Mesenchymal stem cell (in vitro differentiated cells and primary cell): ENCODE results near the gene FBXW11.

Experiments used
- DNase-seq: peaks from one replicate; pipeline ENCODE4 v3.0.0-alpha.2; 2013
- H2AFZ ChIP-seq: one replicate; pipeline ENCODE4 v1.6.1; 2013; ENCODE audit warnings: low read depth, mild to moderate bottlenecking, control low read depth, inconsistent platforms, low read length, moderate library complexity
- H2AK5ac ChIP-seq: 2 replicates; pipeline ENCODE4 v1.6.1; 2013; ENCODE audit warnings: low read length, moderate library complexity, mild to moderate bottlenecking, inconsistent platforms; ENCODE audit not compliant: severe bottlenecking
- H2BK120ac ChIP-seq: one replicate; pipeline ENCODE4 v1.6.1; 2013; ENCODE audit warnings: low read depth, mild to moderate bottlenecking, inconsistent platforms, low read length, moderate library complexity
- H2BK12ac ChIP-seq, 2 experiments: one replicate each; pipeline ENCODE4 v1.6.1; 2013; ENCODE audit warnings: inconsistent platforms in 2 of 2, low read length in 2 of 2, mild to moderate bottlenecking in 2 of 2, moderate library complexity in 2 of 2, control low read depth in 1 of 2
- H2BK15ac ChIP-seq: one replicate; pipeline ENCODE4 v1.6.1; 2013; ENCODE audit warnings: mild to moderate bottlenecking, low read depth, inconsistent platforms; ENCODE audit not compliant: poor library complexity, severe bottlenecking
- H2BK5ac ChIP-seq: 2 replicates; pipeline ENCODE4 v1.6.1; 2013; ENCODE audit warnings: low read depth, mild to moderate bottlenecking, low read length, control low read depth, inconsistent platforms; ENCODE audit not compliant: poor library complexity, severe bottlenecking
- H3K14ac ChIP-seq, 2 experiments: one replicate each; pipeline ENCODE4 v1.6.1; 2013; ENCODE audit warnings: inconsistent platforms in 2 of 2, low read length in 2 of 2, control low read depth in 1 of 2, mild to moderate bottlenecking in 1 of 2, moderate library complexity in 1 of 2
- H3K18ac ChIP-seq, 2 experiments: one replicate each; pipeline ENCODE4 v1.6.1; 2013; ENCODE audit warnings: inconsistent platforms in 2 of 2, low read length in 2 of 2, control low read depth in 1 of 2, low read depth in 1 of 2, mild to moderate bottlenecking in 1 of 2
- H3K23ac ChIP-seq, 2 experiments: one replicate each; pipeline ENCODE4 v1.6.1; 2013; ENCODE audit warnings: inconsistent platforms in 2 of 2, low read length in 2 of 2, mild to moderate bottlenecking in 2 of 2, moderate library complexity in 2 of 2, control low read depth in 1 of 2
- H3K27ac ChIP-seq: 2 replicates; pipeline ENCODE4 v1.5.1; 2013; ENCODE audit warnings: mild to moderate bottlenecking, moderate library complexity, low read length, control low read depth, inconsistent platforms; ENCODE audit not compliant: poor library complexity, severe bottlenecking
- H3K27me3 ChIP-seq, 2 experiments: 2 replicates each; pipeline versions ENCODE4 v1.6.1 to v1.7.0; 2013; ENCODE audit warnings: low read length in 2 of 2, mild to moderate bottlenecking in 2 of 2, moderate library complexity in 2 of 2, control low read depth in 1 of 2, inconsistent platforms in 1 of 2; ENCODE audit not compliant: control insufficient read depth in 1 of 2, insufficient read depth in 1 of 2
- H3K36me3 ChIP-seq, 2 experiments: 2 replicates each; pipeline versions ENCODE4 v1.6.1 to v1.7.0; 2013; ENCODE audit warnings: low read length in 2 of 2, control low read depth in 1 of 2, inconsistent platforms in 1 of 2, low read depth in 1 of 2, mild to moderate bottlenecking in 1 of 2; ENCODE audit not compliant: insufficient read depth in 2 of 2, control insufficient read depth in 1 of 2
- H3K4ac ChIP-seq, 2 experiments: one replicate each; pipeline ENCODE4 v1.6.1; 2013; ENCODE audit warnings: inconsistent platforms in 2 of 2, low read length in 2 of 2, mild to moderate bottlenecking in 2 of 2, moderate library complexity in 2 of 2, control low read depth in 1 of 2, low read depth in 1 of 2
- H3K4me1 ChIP-seq: 2 replicates; pipeline ENCODE4 v1.6.1; 2013; ENCODE audit warnings: low read depth, low read length, control low read depth; ENCODE audit not compliant: control insufficient read depth, insufficient read depth
- H3K4me2 ChIP-seq: 2 replicates; pipeline ENCODE4 v1.6.1; 2013; ENCODE audit warnings: low read length, mild to moderate bottlenecking, inconsistent platforms; ENCODE audit not compliant: poor library complexity, severe bottlenecking
- H3K4me3 ChIP-seq, 2 experiments: 2 replicates each; pipeline versions ENCODE4 v1.5.1 to v1.7.0; 2013; ENCODE audit warnings: low read length in 2 of 2, mild to moderate bottlenecking in 2 of 2, control low read depth in 1 of 2, low read depth in 1 of 2; ENCODE audit not compliant: insufficient read depth in 1 of 2
- H3K79me1 ChIP-seq: replicated peaks from 2 replicates; pipeline ENCODE4 v1.6.1; 2013; ENCODE audit warnings: mild to moderate bottlenecking, control low read depth, low read length, inconsistent platforms; ENCODE audit not compliant: poor library complexity, severe bottlenecking
- H3K9ac ChIP-seq: 2 replicates; pipeline ENCODE4 v1.7.0; 2013; ENCODE audit warnings: mild to moderate bottlenecking, low read length, moderate library complexity
- H3K9me3 ChIP-seq: 2 replicates; pipeline ENCODE4 v1.7.0; 2013; ENCODE audit warnings: mild to moderate bottlenecking, low read length; ENCODE audit not compliant: control insufficient read depth
- H4K8ac ChIP-seq: one replicate; pipeline ENCODE4 v1.6.1; 2013; ENCODE audit warnings: inconsistent platforms, mild to moderate bottlenecking, low read length, moderate library complexity
- H4K91ac ChIP-seq: one replicate; pipeline ENCODE4 v1.6.1; 2013; ENCODE audit warnings: mild to moderate bottlenecking, low read length, inconsistent platforms
- WGBS: methylation state at CpG from one replicate; pipeline ENCODE4 v1.1.7; 2013; ENCODE audit warnings: mixed read lengths; 5-methylcytosine and 5-hydroxymethylcytosine counted together

FBXW11 gene

GRCh38 chr5:171816666-171817065 is 189.8 kb downstream of the FBXW11 start:
- H3K4me2 ChIP-seq: no peak overlapping the region
- H3K4ac ChIP-seq: no peak overlapping the region
- no peaks in the 10 kb centered on the region for H3K4me1 ChIP-seq
- no peak overlapping the region for H2BK120ac ChIP-seq
- H3K36me3 ChIP-seq: no peaks in the 10 kb centered on the region
- DNase-seq: no peak
- no peak overlapping the region for H2BK12ac ChIP-seq
- H3K4me3 ChIP-seq: no peak overlapping the region
- no peak overlapping the region for H2AFZ ChIP-seq
- no peaks in the 10 kb centered on the region for H3K79me1 ChIP-seq
- no peak overlapping the region for H4K91ac ChIP-seq
- no peak overlapping the region for H3K14ac ChIP-seq
- no peak overlapping the region for H3K18ac ChIP-seq
- 18% methylated on average over 1 of the region's 1 CpG for WGBS
- H2AK5ac ChIP-seq: no peak overlapping the region
- H4K8ac ChIP-seq: no peak overlapping the region
- no peak overlapping the region for H2BK5ac ChIP-seq
- no peak overlapping the region for H3K9ac ChIP-seq
- no peak overlapping the region for H3K27ac ChIP-seq
- H3K9me3 ChIP-seq: peaks cover 7% of the 10 kb centered on the region
- peaks cover 32 to 39% of the 10 kb centered on the region in 2 experiments for H3K27me3 ChIP-seq
- H3K23ac ChIP-seq: no peak overlapping the region
- H2BK15ac ChIP-seq: no peak overlapping the region

DNA sequence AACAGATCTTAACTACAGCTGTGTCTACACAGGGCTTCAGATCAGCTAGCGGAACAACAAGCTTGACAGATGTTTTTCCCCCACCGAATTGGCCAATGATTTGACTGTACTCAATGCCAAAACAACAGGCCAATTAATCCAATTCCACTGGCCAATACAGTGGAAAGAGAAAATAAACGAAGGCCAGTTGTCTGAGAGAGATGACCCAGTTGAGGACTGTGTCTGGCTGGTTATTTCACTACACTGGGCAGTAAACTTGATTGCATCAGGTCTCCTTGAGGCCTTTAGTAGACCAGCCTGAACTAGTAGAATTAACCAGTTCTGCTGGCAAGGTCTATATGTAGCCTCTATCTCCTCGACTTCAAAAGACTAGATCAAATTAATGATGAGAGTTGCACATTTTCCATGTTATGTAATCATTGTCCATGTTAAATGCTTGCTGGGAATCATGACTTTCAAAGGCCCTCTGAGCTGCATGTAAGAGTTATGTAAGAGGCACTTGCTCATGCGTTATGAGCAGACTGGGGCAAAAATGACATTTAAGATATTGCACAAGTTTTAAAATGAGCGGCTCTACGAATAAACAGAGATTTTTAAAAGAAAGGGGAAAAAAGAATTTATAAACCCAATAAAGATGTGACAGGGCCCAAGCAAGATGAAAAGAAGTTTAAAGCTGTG is 192.5 kb downstream of the FBXW11 start:
- no peak overlapping the region for H2AK5ac ChIP-seq
- H2BK15ac ChIP-seq: no peak overlapping the region
- no peak overlapping the region for H2AFZ ChIP-seq
- H3K9ac ChIP-seq: no peak overlapping the region
- H3K27ac ChIP-seq: no peak overlapping the region
- H3K4me3 ChIP-seq: no peak overlapping the region
- no peak overlapping the region for H2BK120ac ChIP-seq
- no peak overlapping the region for H3K18ac ChIP-seq
- H4K8ac ChIP-seq: no peak overlapping the region
- H3K4me1 ChIP-seq: no peaks in the 10 kb centered on the region
- no peak overlapping the region for H4K91ac ChIP-seq
- H3K4ac ChIP-seq: no peak overlapping the region
- no peak overlapping the region for H3K4me2 ChIP-seq
- no peak for DNase-seq
- H3K23ac ChIP-seq: no peak overlapping the region
- H3K14ac ChIP-seq: no peak overlapping the region
- WGBS: 90% methylated on average over 6 of the region's 7 CpGs
- peaks cover 17% of the 10 kb centered on the region for H3K9me3 ChIP-seq
- no peak overlapping the region for H2BK5ac ChIP-seq
- H3K79me1 ChIP-seq: no peaks in the 10 kb centered on the region
- no peaks in the 10 kb centered on the region for H3K36me3 ChIP-seq
- peaks cover 23 to 24% of the 10 kb centered on the region in 2 experiments for H3K27me3 ChIP-seq
- no peak overlapping the region for H2BK12ac ChIP-seq

DNA sequence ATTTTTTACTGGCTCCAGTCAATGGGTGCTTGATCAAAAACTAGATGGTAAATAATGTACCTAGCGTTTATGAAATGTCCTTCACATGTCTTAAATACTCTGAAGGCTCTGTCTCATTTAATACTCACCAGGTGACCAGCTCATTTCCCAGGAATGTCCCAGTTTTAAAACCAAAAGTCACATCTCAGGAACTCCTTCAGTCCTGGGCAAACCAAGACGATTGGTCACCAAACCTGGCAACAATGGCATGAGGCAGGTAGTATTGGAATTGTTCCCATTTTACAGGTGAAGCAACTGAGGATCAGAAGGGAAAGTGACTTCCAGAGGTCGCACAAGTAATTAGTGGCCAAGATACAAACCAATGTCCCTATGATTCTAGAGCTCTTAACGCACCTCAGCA is 193.2 kb downstream of the FBXW11 start:
- Histone ChIP-seq H3K23ac (no peak overlapping the region), H3K4me1 (no peaks in the 10 kb centered on the region), H3K4ac (no peak overlapping the region), H2AK5ac (no peak overlapping the region), H3K9me3 (peaks cover 17% of the 10 kb centered on the region), H2BK5ac (no peak overlapping the region), H3K4me3 (no peak overlapping the region), H2BK120ac (no peak overlapping the region), H2BK12ac (no peak overlapping the region), H4K91ac (no peak overlapping the region), H4K8ac (no peak overlapping the region), H2AFZ (no peak overlapping the region), H2BK15ac (no peak overlapping the region), H3K36me3 (no peaks in the 10 kb centered on the region), H3K18ac (no peak overlapping the region), H3K9ac (no peak overlapping the region), H3K14ac (no peak overlapping the region), H3K4me2 (no peak overlapping the region), H3K79me1 (no peaks in the 10 kb centered on the region), H3K27ac (no peak overlapping the region), H3K27me3 (peaks cover 18 to 19% of the 10 kb centered on the region in 2 experiments)
- WGBS: 90% methylated on average over 4 of the region's 4 CpGs
- DNase-seq: no peak
